Brain microvascular endothelial cell (primary cell): ENCODE data around the gene BDH1.
A peak's percentile ranks its signal among the peaks of the same experiment; 100 is the strongest.

Source experiments
- DNase-seq: peaks from one replicate; pipeline ENCODE4 v3.0.0-alpha.2; 2020
- H3K27ac ChIP-seq: fragments of 250-450 bp; sonication (Bioruptor Pico); 2 replicates; pipeline ENCODE4 v1.5.1; 2020; ENCODE audit warnings: mild to moderate bottlenecking, moderate library complexity
- H3K27me3 ChIP-seq: fragments of 250-450 bp; sonication (Bioruptor Pico); replicated peaks from 2 replicates; pipeline ENCODE4 v1.5.1; 2020; ENCODE audit warnings: mild to moderate bottlenecking
- H3K36me3 ChIP-seq: fragments of 250-450 bp; sonication (Bioruptor Pico); replicated peaks from 2 replicates; pipeline ENCODE4 v1.5.1; 2020; ENCODE audit warnings: mild to moderate bottlenecking
- H3K4me3 ChIP-seq: 2 replicates; pipeline ENCODE4 v1.5.1; 2011; ENCODE audit warnings: low read depth, mild to moderate bottlenecking, control low read depth, low read length, moderate library complexity
- in situ Hi-C: cut with HindIII; loops from 2 replicates; pipeline ENCODE4 v1.10.0; 2017; ENCODE audit warnings: low sequenced_read_pairs, low pct_ligation_motif_present
- TF ChIP-seq, protein P1 (sequence below): IDR thresholded peaks from 2 replicates; pipeline ENCODE4 v1.5.1; 2011; ENCODE audit warnings: low read depth, mild to moderate bottlenecking, moderate library complexity, low read length, control low read depth, inconsistent platforms; ENCODE audit errors: missing control alignments

BDH1 gene

GRCh38 chr3:197464794-197465193 is 91.0 kb downstream of the BDH1 start:
- in situ Hi-C loops = no loop called here
- TF ChIP-seq, protein P1, sequence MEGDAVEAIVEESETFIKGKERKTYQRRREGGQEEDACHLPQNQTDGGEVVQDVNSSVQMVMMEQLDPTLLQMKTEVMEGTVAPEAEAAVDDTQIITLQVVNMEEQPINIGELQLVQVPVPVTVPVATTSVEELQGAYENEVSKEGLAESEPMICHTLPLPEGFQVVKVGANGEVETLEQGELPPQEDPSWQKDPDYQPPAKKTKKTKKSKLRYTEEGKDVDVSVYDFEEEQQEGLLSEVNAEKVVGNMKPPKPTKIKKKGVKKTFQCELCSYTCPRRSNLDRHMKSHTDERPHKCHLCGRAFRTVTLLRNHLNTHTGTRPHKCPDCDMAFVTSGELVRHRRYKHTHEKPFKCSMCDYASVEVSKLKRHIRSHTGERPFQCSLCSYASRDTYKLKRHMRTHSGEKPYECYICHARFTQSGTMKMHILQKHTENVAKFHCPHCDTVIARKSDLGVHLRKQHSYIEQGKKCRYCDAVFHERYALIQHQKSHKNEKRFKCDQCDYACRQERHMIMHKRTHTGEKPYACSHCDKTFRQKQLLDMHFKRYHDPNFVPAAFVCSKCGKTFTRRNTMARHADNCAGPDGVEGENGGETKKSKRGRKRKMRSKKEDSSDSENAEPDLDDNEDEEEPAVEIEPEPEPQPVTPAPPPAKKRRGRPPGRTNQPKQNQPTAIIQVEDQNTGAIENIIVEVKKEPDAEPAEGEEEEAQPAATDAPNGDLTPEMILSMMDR = no peak
- H3K27me3 ChIP-seq = no peaks in the 10 kb centered on the region

GRCh38 chr3:197463279-197463678 is 92.5 kb downstream of the BDH1 start:
- H3K27ac ChIP-seq = peak overlapping the region; percentile 58
- DNase-seq = no peak
- TF ChIP-seq, protein P1 = no peak

More at GRCh38 chr3:197464794-197465193, 91.0 kb downstream of the BDH1 start:
- no peak overlapping the region for H3K4me3 ChIP-seq
- peak overlapping the region; percentile 58 for H3K27ac ChIP-seq
- DNase-seq = no peak
- H3K36me3 ChIP-seq = no peaks in the 10 kb centered on the region

GRCh38 chr3:197462808-197463207 is 93.0 kb downstream of the BDH1 start:
- TF ChIP-seq, protein P1 = no peak
- H3K27me3 ChIP-seq = no peaks in the 10 kb centered on the region
- no peaks in the 10 kb centered on the region for H3K36me3 ChIP-seq
- H3K4me3 ChIP-seq = no peak overlapping the region
- peak overlapping the region; percentile 58 for H3K27ac ChIP-seq
- no peak for DNase-seq
- in situ Hi-C loops = no loop called here

More at GRCh38 chr3:197463279-197463678, 92.5 kb downstream of the BDH1 start:
- Histone ChIP-seq H3K36me3 (no peaks in the 10 kb centered on the region), H3K27me3 (no peaks in the 10 kb centered on the region), H3K4me3 (no peak overlapping the region)
- in situ Hi-C loops = no loop called here

- in situ Hi-C loops = no loop called here
- no peak overlapping the region for H3K4me3 ChIP-seq
- H3K36me3 ChIP-seq = no peaks in the 10 kb centered on the region
- TF ChIP-seq, protein P1 = no peak
- no peak for DNase-seq
- H3K27ac ChIP-seq = no peak overlapping the region
- H3K27me3 ChIP-seq = no peaks in the 10 kb centered on the region
Measured at GRCh38 chr3:197460639-197461038, 95.1 kb downstream of the BDH1 start.

DNA sequence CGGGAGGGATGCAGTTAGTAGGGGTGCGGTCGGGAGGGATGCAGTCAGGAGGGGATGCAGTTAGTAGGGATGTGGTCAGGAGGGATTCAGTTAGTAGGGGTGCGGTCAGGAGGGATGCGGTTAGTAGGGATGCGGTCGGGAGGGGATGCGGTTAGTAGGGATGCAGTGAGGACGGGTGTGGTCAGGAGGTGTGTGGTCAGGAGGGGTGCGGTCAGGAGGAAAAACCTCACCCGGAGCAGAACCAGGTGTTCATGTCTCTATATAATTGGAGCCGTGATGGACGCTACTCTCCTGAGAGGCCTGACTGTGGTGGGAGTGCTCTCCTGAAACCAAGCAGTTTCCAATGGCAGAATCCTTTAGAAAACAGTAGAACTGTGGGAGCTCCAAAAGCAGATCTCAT is 95.8 kb downstream of the BDH1 start:
- H3K36me3 ChIP-seq = no peaks in the 10 kb centered on the region
- H3K4me3 ChIP-seq = no peak overlapping the region
- TF ChIP-seq, protein P1 = no peak
- no peak for DNase-seq
- H3K27ac ChIP-seq = no peak overlapping the region
- no peaks in the 10 kb centered on the region for H3K27me3 ChIP-seq
- in situ Hi-C loops = no loop called here
